ENCODE results near the gene ZSCAN30.

The ZSCAN30 gene

GRCh38 chr18:35290094-35290735 is at the start of gene ZSCAN30:
Gene ZSCAN30 (minus strand): TSS chr18:35290229. CDS start chr18:35264352, 25,877 bp downstream.
- TF ChIP-seq CTCF (IDR thresholded peaks at IDR 0.05): no peak

GRCh38 chr18:35337286-35337685 is 47.3 kb upstream of the ZSCAN30 start:
- TF ChIP-seq CTCF (IDR thresholded peaks at IDR 0.05): no peak

- no peak for TF ChIP-seq CTCF (IDR thresholded peaks at IDR 0.05)
Observed at GRCh38 chr18:35335866-35336265, 45.8 kb upstream of the ZSCAN30 start.

GRCh38 chr18:35334821-35335220 is 44.8 kb upstream of the ZSCAN30 start:
- TF ChIP-seq CTCF (IDR thresholded peaks at IDR 0.05): no peak

GRCh38 chr18:35334212-35334611 is 44.2 kb upstream of the ZSCAN30 start:
- TF ChIP-seq CTCF (IDR thresholded peaks at IDR 0.05): no peak

GRCh38 chr18:35331367-35332087 is 41.5 kb upstream of the ZSCAN30 start:
- TF ChIP-seq CTCF (IDR thresholded peaks at IDR 0.05): no peak

- TF ChIP-seq CTCF (IDR thresholded peaks at IDR 0.05): no peak
Observed at GRCh38 chr18:35328868-35329267, 38.8 kb upstream of the ZSCAN30 start.

Measured in LNCAP (cell line).